Esophagus squamous epithelium (tissue), 5 donors: Measurements from ENCODE around the gene BNC2. TPM values are rescaled to one million over a fixed set of nuclear protein-coding genes. Genes with fewer than 3 reads are reported as not detected.

Experiments
- DNase-seq: peaks from one replicate; lab custom pipeline; 2025; lab: John Stamatoyannopoulos, UW
- H3K27ac ChIP-seq, 4 donors: fragments of 200-600 bp; sonication (generic); one replicate each; pipeline ENCODE4 v1.5.1; 2016 to 2019; ENCODE audit warnings: mild to moderate bottlenecking in 1 of 4
- H3K27me3 ChIP-seq, 4 donors: fragments of 200-600 bp; sonication (generic); 1 replicate in 3 of 4; 2 replicates in 1 of 4; pipeline versions ENCODE4 v1.5.1 to v1.6.0; 2017 to 2021; ENCODE audit warnings: antibody characterized with exemption in 1 of 4
- H3K36me3 ChIP-seq, 3 donors: fragments of 200-600 bp; sonication (generic); one replicate each; pipeline ENCODE4 v1.5.1; 2016 to 2019
- H3K4me1 ChIP-seq, 3 donors: fragments of 200-600 bp; sonication (generic); one replicate each; pipeline ENCODE4 v1.5.1; 2017 to 2019
- H3K4me3 ChIP-seq, 4 donors: fragments of 200-600 bp; sonication (generic); 1 replicate in 3 of 4; 2 replicates in 1 of 4; pipeline ENCODE4 v1.5.1; 2016 to 2019; ENCODE audit warnings: mild to moderate bottlenecking in 2 of 4, moderate library complexity in 1 of 4
- H3K9me3 ChIP-seq, 3 donors: fragments of 200-600 bp; sonication (generic); one replicate each; pipeline ENCODE4 v1.5.1; 2016 to 2019
- CTCF ChIP-seq, 6 experiments: fragments of 450-650 bp in 4 of 6; fragments of 200-600 bp in 2 of 6; sonication (generic) in 2 of 6; IDR thresholded peaks; one replicate each; pipeline ENCODE4 v1.5.1; 2016 to 2019; ENCODE audit warnings: antibody characterized with exemption in 6 of 6, mild to moderate bottlenecking in 4 of 6, moderate library complexity in 4 of 6
- POLR2A ChIP-seq, 4 donors: fragments of 450-650 bp; IDR thresholded peaks; one replicate each; pipeline ENCODE4 v1.6.1; 2017; ENCODE audit warnings: antibody characterized with exemption in 4 of 4, mild to moderate bottlenecking in 4 of 4, moderate library complexity in 3 of 4
- WGBS, 2 donors: methylation state at CpG; one replicate each; pipeline ENCODE4 v1.1.5; 2018; 5-methylcytosine and 5-hydroxymethylcytosine counted together
- intact Hi-C: fragments of 100-400 bp; cut with DNase I; formaldehyde crosslinking; loops from one replicate; pipeline ENCODE4 v1.15.0; 2022
- total RNA-seq, 4 donors: library from RNA; depleted of rRNA; stranded (reverse); fragments of >200 nt; gene quantifications; one replicate each; pipeline ENCODE4 v1.1.0, GENCODE V29; 2016
- donor health status: DM: yes; HTN: yes; CAD: no.

BNC2 gene
- total RNA-seq, 4 donors from 2014 or later = 3.6 to 41.8 (median 8.5) TPM

- DNase-seq = no peak
- Histone ChIP-seq H3K4me3 (no peak overlapping the region), H3K27ac (no peak overlapping the region), H3K9me3 (no peaks in the 10 kb centered on the region), H3K27me3 (no peaks in the 10 kb centered on the region), H3K36me3 (no peaks in the 10 kb centered on the region), H3K4me1 (peaks cover 0 to 7% (median 0%) of the 10 kb centered on the region in 3 donors)
- WGBS, 2 donors = 46 to 56% methylated on average over 7 of the region's 7 CpGs
- TF ChIP-seq POLR2A (IDR thresholded peaks at IDR 0.05) = no peak
- no peak for TF ChIP-seq CTCF (IDR thresholded peaks at IDR 0.05)
- intact Hi-C loops = no loop called here
Measured at GRCh38 chr9:16571127-16571802, 299.2 kb downstream of the BNC2 start.

GRCh38 chr9:16563446-16563845 is 307.0 kb downstream of the BNC2 start:
- Histone ChIP-seq H3K9me3 (no peaks in the 10 kb centered on the region), H3K27ac (no peak overlapping the region), H3K4me1 (no peaks in the 10 kb centered on the region), H3K4me3 (no peak overlapping the region), H3K36me3 (no peaks in the 10 kb centered on the region), H3K27me3 (no peaks in the 10 kb centered on the region)
- DNase-seq = no peak
- intact Hi-C loops = no loop called here
- TF ChIP-seq POLR2A (IDR thresholded peaks at IDR 0.05) = no peak
- TF ChIP-seq CTCF (IDR thresholded peaks at IDR 0.05) = no peak
- WGBS, 2 donors = 96% methylated on average over 2 of the region's 2 CpGs

- whole genome bisulfite sequencing, 2 donors = 67 to 80% methylated on average over 4 of the region's 4 CpGs
- no peaks in the 10 kb centered on the region for H3K9me3 ChIP-seq
- intact Hi-C loops = no loop called here
- DNase-seq = no peak
- no peak overlapping the region for H3K27ac ChIP-seq
- no peaks in the 10 kb centered on the region for H3K4me1 ChIP-seq
- TF ChIP-seq CTCF (IDR thresholded peaks at IDR 0.05) (no peak), POLR2A (IDR thresholded peaks at IDR 0.05) (no peak)
- H3K36me3 ChIP-seq = no peaks in the 10 kb centered on the region
- H3K27me3 ChIP-seq = no peaks in the 10 kb centered on the region
- no peak overlapping the region for H3K4me3 ChIP-seq
Measured at GRCh38 chr9:16561121-16561520, 309.3 kb downstream of the BNC2 start.

GRCh38 chr9:16559418-16560188 is 310.9 kb downstream of the BNC2 start:
- DNase-seq = no peak
- H3K9me3 ChIP-seq = no peaks in the 10 kb centered on the region
- no peaks in the 10 kb centered on the region for H3K36me3 ChIP-seq
- H3K4me3 ChIP-seq = no peak overlapping the region
- no peak overlapping the region for H3K27ac ChIP-seq
- H3K27me3 ChIP-seq = no peaks in the 10 kb centered on the region
- TF ChIP-seq POLR2A (IDR thresholded peaks at IDR 0.05) (no peak), CTCF (IDR thresholded peaks at IDR 0.05) (no peak)
- 77 to 82% methylated on average over 6 of the region's 6 CpGs for WGBS, 2 donors
- intact Hi-C loops = no loop called here
- H3K4me1 ChIP-seq = no peaks in the 10 kb centered on the region

- WGBS, 2 donors = 80% methylated on average over 1 of the region's 1 CpG; no CpG with 5 or more reads in 1 of the 2 donors
Measured at GRCh38 chr9:16555802-16556201, 314.7 kb downstream of the BNC2 start.

More at GRCh38 chr9:16555802-16556201, 314.7 kb downstream of the BNC2 start:
- Histone ChIP-seq H3K4me3 (no peak overlapping the region), H3K4me1 (no peaks in the 10 kb centered on the region), H3K27me3 (no peaks in the 10 kb centered on the region), H3K36me3 (peaks cover 0 to 18% (median 0%) of the 10 kb centered on the region in 3 donors), H3K9me3 (no peaks in the 10 kb centered on the region), H3K27ac (no peak overlapping the region)
- no peak for TF ChIP-seq POLR2A (IDR thresholded peaks at IDR 0.05)
- no peak for TF ChIP-seq CTCF (IDR thresholded peaks at IDR 0.05)
- DNase-seq = no peak
- intact Hi-C loops = no loop called here
